GM12878 (cell line): ENCODE results near the gene RXFP4. TPM values are rescaled to one million over a fixed set of nuclear protein-coding genes. Genes with fewer than 3 reads are reported as not detected.

Experiments
- ATAC-seq: fragments of 200-7000 bp; cut with Tn5 transposase; 3 replicates; pipeline ENCODE4 v1.9.1; 2020; ENCODE audit warnings: mild to moderate bottlenecking, moderate library complexity
- BruUV-seq: library from RNA; stranded (reverse); fragments of 400-500 nt; replicated peaks from 2 replicates; lab custom pipeline; 2021; lab: Mats Ljungman, UMichigan
- CTCF ChIA-PET: fragments of 300-600 bp; sonication (Branson Sonifier 250); formaldehyde crosslinking; extraction: SDS; loops from one replicate; lab custom pipeline; 2021; ENCODE audit warnings: inconsistent platforms; lab: Yijun Ruan, JAX
- POLR2A ChIA-PET: fragments of 350-600 bp; formaldehyde crosslinking; extraction: SDS; loops from one replicate; lab custom pipeline; 2021; ENCODE audit warnings: inconsistent platforms; lab: Charles Lee
- RAD21 ChIA-PET: fragments of 300-600 bp; sonication (Branson Sonifier 250); formaldehyde crosslinking; loops from one replicate; lab custom pipeline; 2023; ENCODE audit warnings: antibody characterized with exemption; ENCODE audit not compliant: unreplicated experiment; lab: Charles Lee
- SMC1A ChIA-PET: fragments of 300-600 bp; sonication (Branson Sonifier 250); formaldehyde crosslinking; loops from one replicate; lab custom pipeline; 2023; ENCODE audit not compliant: unreplicated experiment, uncharacterized antibody; lab: Charles Lee
- DNase-seq: peaks from one replicate; pipeline ENCODE4 v3.0.0-alpha.2; 2011; ENCODE audit warnings: low read depth, low spot score
- FAIRE-seq: peaks from 3 replicates; lab custom pipeline; 2011; peaks lifted over from hg19 to GRCh38; lab: Jason Lieb, UNC
- H2AFZ ChIP-seq: 2 replicates; pipeline ENCODE4 v1.6.0; 2011; ENCODE audit warnings: low read depth, low read length, control low read depth; ENCODE audit not compliant: control insufficient read depth
- H3K27ac ChIP-seq: 2 replicates; pipeline ENCODE4 v1.5.1; 2011; ENCODE audit warnings: control low read depth; ENCODE audit not compliant: control insufficient read depth, insufficient read depth
- H3K27me3 ChIP-seq, 2 experiments: replicated peaks in 1 of 2; 2 replicates each; pipeline versions ENCODE4 v1.6.0 to v1.6.1; 2011; ENCODE audit warnings: low read length in 1 of 2; ENCODE audit not compliant: control insufficient read depth in 2 of 2, insufficient read depth in 2 of 2
- H3K36me3 ChIP-seq, 2 experiments: 2 replicates each; pipeline ENCODE4 v1.5.1; 2011; ENCODE audit warnings: low read length in 1 of 2; ENCODE audit not compliant: control insufficient read depth in 2 of 2, insufficient read depth in 2 of 2
- H3K4me1 ChIP-seq: 2 replicates; pipeline ENCODE4 v1.6.1; 2011; ENCODE audit warnings: mild to moderate bottlenecking, low read length, moderate library complexity, mixed read lengths; ENCODE audit not compliant: control insufficient read depth, insufficient read depth
- H3K4me2 ChIP-seq: 2 replicates; pipeline ENCODE4 v1.6.0; 2011; ENCODE audit warnings: control low read depth; ENCODE audit not compliant: control insufficient read depth, insufficient read depth
- H3K4me3 ChIP-seq: fragments of 200-600 bp; sonication (generic); 2 replicates; pipeline ENCODE4 v1.5.1; 2016
- H3K79me2 ChIP-seq: 2 replicates; pipeline ENCODE4 v1.6.0; 2011; ENCODE audit warnings: low read length; ENCODE audit not compliant: control insufficient read depth, insufficient read depth
- H3K9ac ChIP-seq: 2 replicates; pipeline ENCODE4 v1.8.0; 2011; ENCODE audit warnings: low read length, control low read depth, mixed read lengths; ENCODE audit not compliant: control insufficient read depth, insufficient read depth
- H3K9me3 ChIP-seq: replicated peaks from 3 replicates; pipeline ENCODE4 v1.5.1; 2011; ENCODE audit warnings: mild to moderate bottlenecking, low read length; ENCODE audit not compliant: control insufficient read depth, insufficient read depth
- H4K20me1 ChIP-seq: 2 replicates; pipeline ENCODE4 v1.6.0; 2011; ENCODE audit not compliant: control insufficient read depth, insufficient read depth
- ASH2L ChIP-seq: fragments of 300-600, 200-600 bp; sonication (generic); IDR thresholded peaks from 2 replicates; pipeline ENCODE4 v1.6.1; 2017; ENCODE audit warnings: low read depth, mild to moderate bottlenecking, borderline replicate concordance
- BCL11A ChIP-seq: IDR thresholded peaks from 2 replicates; pipeline ENCODE4 v1.6.1; 2011; ENCODE audit warnings: low read depth, low read length
- EGR1 ChIP-seq, 2 experiments: IDR thresholded peaks; 1 replicate in 1 of 2; 2 replicates in 1 of 2; pipeline ENCODE4 v1.6.1; 2011 to 2012; ENCODE audit warnings: low read depth in 2 of 2, low read length in 2 of 2, borderline replicate concordance in 1 of 2, mild to moderate bottlenecking in 1 of 2, moderate library complexity in 1 of 2
- FOS ChIP-seq: IDR thresholded peaks from 3 replicates; pipeline ENCODE4 v1.6.1; 2011; ENCODE audit warnings: borderline replicate concordance; ENCODE audit not compliant: insufficient read length; ENCODE audit errors: extremely low read depth
- IKZF1 ChIP-seq: fragments of 450-650 bp; conservative IDR thresholded peaks from 2 replicates; pipeline ENCODE4 v1.6.1; 2017; ENCODE audit warnings: antibody characterized with exemption, mild to moderate bottlenecking
- NR2C1 ChIP-seq: fragments of 450-650 bp; IDR thresholded peaks from 2 replicates; pipeline ENCODE4 v1.6.1; 2017; ENCODE audit warnings: antibody characterized with exemption, mild to moderate bottlenecking, moderate library complexity
- RAD51 ChIP-seq: fragments of 450-650 bp; IDR thresholded peaks from 2 replicates; pipeline ENCODE4 v1.6.1; 2016; ENCODE audit warnings: moderate library complexity, mild to moderate bottlenecking, inconsistent platforms
- RUNX3 ChIP-seq: IDR thresholded peaks from 2 replicates; pipeline ENCODE4 v1.6.1; 2012; ENCODE audit warnings: low read length, inconsistent platforms
- SPI1 ChIP-seq: IDR thresholded peaks from 2 replicates; pipeline ENCODE4 v1.6.1; 2011; ENCODE audit warnings: low read depth, mild to moderate bottlenecking, low read length, moderate library complexity, borderline replicate concordance; ENCODE audit not compliant: insufficient read depth
- WGBS: methylation state at CpG from one replicate; pipeline ENCODE4 v1.1.6; 2016; ENCODE audit warnings: low lambda C conversion rate; ENCODE audit not compliant: insufficient replicate concordance, insufficient coverage; ENCODE audit errors: missing lambda C conversion rate; 5-methylcytosine and 5-hydroxymethylcytosine counted together
- in situ Hi-C: fragments of 300-500 bp; cut with MboI; formaldehyde crosslinking; loops from 9 replicates; pipeline ENCODE4 v1.14.3; 2018; ENCODE audit warnings: mixed read lengths
- intact Hi-C: fragments of 100-400 bp; cut with micrococcal nuclease; formaldehyde crosslinking; loops from one replicate; pipeline ENCODE4 v1.14.2; 2022; ENCODE audit not compliant: unreplicated experiment
- polyA plus RNA-seq, 11 experiments: library from polyadenylated mRNA; depleted of rRNA in 4 of 11; unstranded in 6 of 11; stranded (reverse) in 5 of 11; fragments of >200 nt; fragmentation: Nextera tagmentation in 4 of 11; fragmentation: Illumina TruSeq in 1 of 11; extraction: Ambion mirVana in 4 of 11; extraction: Trizol in 1 of 11; gene quantifications; 1 replicate in 1 of 11; 2 replicates in 10 of 11; pipeline versions ENCODE4 v1.2.1 to v1.2.3, GENCODE V29; 2011 to 2016; ENCODE audit warnings: inconsistent platforms in 2 of 11, missing spikeins in 2 of 11, low read depth in 1 of 11
- total RNA-seq, 4 experiments: library from RNA; depleted of rRNA in 3 of 4; stranded (reverse); fragments of >200 nt in 3 of 4; fragmentation: Illumina TruSeq in 1 of 4; extraction: Trizol in 1 of 4; gene quantifications; 2 replicates each; pipeline versions ENCODE4 v1.2.1 to v1.2.3, GENCODE V29; 2013 to 2021
- TF ChIP-seq, protein P1 (sequence below): fragments of 450-650 bp; IDR thresholded peaks from 2 replicates; pipeline ENCODE4 v1.6.1; 2017; ENCODE audit warnings: antibody characterized with exemption, mild to moderate bottlenecking, moderate library complexity
- TF ChIP-seq, protein P2 (sequence below): fragments of 450-650 bp; formaldehyde crosslinking; IDR thresholded peaks from 2 replicates; pipeline ENCODE4 v1.5.0; 2022; ENCODE audit warnings: mild to moderate bottlenecking, missing genetic modification characterization
- TF ChIP-seq, protein P3 (sequence below): fragments of 450-650 bp; IDR thresholded peaks from 2 replicates; pipeline ENCODE4 v1.6.1; 2017; ENCODE audit warnings: low read depth, mild to moderate bottlenecking, moderate library complexity

The RXFP4 gene
- total and polyA plus RNA-seq, 10 of the 15 experiments (the other 5 are each of a cell fraction or from before 2014, with no cell fraction given): 0.10 to 0.40 (median 0.39) TPM; not detected in 7

DNA sequence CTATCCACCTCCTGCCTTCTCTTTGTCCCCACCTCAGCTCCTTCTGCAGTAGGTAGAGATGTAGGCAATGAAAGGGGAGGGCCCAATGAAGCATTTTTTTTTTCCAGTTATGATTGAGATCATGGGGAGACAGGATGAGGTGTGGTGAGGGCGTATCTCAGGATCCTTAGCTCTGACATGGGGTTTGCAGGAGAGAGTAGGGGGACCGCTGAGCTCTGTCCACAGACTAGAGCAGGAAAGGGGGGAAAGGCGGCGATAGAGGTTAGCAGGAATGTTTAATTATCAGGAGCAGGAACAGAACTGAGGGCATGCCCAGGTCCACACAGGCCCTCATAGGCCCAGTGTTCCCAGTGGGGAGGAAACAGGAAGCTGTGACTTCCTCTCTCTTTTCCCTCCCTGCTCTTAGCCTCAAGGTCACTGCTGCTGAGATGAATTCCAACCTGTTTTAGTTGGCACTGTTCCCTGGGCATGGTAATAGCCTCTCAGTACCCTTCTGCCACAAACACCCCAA is 901 bp upstream of the RXFP4 start:
- SMC1A ChIA-PET: interaction anchor here (0.9 to 5.7 kb wide), 7 partner anchors 9 to 125 kb away, joined by 4 to 229 read pairs (median 9); partner anchors contain the start of genes ARHGEF2 and SSR2
- Histone ChIP-seq H3K9me3 (no peaks in the 10 kb centered on the region), H3K4me2 (no peak overlapping the region; the same call in 1 of the 2 replicates), H4K20me1 (no peaks in the 10 kb centered on the region), H3K27ac (peak overlapping the region; percentile 49), H3K79me2 (no peaks in the 10 kb centered on the region), H3K4me3 (no peak overlapping the region), H2AFZ (peak overlapping the region; percentile 14), H3K27me3 (no peaks in the 10 kb centered on the region), H3K9ac (peak overlapping the region; percentile 33; the same call in 1 of the 2 replicates), H3K36me3 (no peaks in the 10 kb centered on the region; a peak in 3 of 4 replicates), H3K4me1 (peaks cover 53% of the 10 kb centered on the region)
- intact Hi-C loops: no loop called here
- RAD21 ChIA-PET: interaction anchor here (0.8 to 6.3 kb wide), 8 partner anchors 18 to 154 kb away, joined by 3 to 214 read pairs (median 5); partner anchors contain the start of genes ARHGEF2, SSR2 and SYT11
- TF ChIP-seq EGR1 (IDR thresholded peaks at IDR 0.05; ENCODE audit: borderline replicate concordance in 1 of 2, low read depth in 2 of 2, low read length in 2 of 2) (no peak), NR2C1 (no peak), IKZF1 (no peak; the same call in 1 of the 2 replicates), BCL11A (no peak), SPI1 (peak; percentile 55; the same call in 1 of the 2 replicates), RUNX3 (no peak), ASH2L (no peak), RAD51 (no peak), FOS (no peak)
- TF ChIP-seq, protein P1, sequence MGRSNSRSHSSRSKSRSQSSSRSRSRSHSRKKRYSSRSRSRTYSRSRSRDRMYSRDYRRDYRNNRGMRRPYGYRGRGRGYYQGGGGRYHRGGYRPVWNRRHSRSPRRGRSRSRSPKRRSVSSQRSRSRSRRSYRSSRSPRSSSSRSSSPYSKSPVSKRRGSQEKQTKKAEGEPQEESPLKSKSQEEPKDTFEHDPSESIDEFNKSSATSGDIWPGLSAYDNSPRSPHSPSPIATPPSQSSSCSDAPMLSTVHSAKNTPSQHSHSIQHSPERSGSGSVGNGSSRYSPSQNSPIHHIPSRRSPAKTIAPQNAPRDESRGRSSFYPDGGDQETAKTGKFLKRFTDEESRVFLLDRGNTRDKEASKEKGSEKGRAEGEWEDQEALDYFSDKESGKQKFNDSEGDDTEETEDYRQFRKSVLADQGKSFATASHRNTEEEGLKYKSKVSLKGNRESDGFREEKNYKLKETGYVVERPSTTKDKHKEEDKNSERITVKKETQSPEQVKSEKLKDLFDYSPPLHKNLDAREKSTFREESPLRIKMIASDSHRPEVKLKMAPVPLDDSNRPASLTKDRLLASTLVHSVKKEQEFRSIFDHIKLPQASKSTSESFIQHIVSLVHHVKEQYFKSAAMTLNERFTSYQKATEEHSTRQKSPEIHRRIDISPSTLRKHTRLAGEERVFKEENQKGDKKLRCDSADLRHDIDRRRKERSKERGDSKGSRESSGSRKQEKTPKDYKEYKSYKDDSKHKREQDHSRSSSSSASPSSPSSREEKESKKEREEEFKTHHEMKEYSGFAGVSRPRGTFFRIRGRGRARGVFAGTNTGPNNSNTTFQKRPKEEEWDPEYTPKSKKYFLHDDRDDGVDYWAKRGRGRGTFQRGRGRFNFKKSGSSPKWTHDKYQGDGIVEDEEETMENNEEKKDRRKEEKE: no peak
- TF ChIP-seq, protein P2, sequence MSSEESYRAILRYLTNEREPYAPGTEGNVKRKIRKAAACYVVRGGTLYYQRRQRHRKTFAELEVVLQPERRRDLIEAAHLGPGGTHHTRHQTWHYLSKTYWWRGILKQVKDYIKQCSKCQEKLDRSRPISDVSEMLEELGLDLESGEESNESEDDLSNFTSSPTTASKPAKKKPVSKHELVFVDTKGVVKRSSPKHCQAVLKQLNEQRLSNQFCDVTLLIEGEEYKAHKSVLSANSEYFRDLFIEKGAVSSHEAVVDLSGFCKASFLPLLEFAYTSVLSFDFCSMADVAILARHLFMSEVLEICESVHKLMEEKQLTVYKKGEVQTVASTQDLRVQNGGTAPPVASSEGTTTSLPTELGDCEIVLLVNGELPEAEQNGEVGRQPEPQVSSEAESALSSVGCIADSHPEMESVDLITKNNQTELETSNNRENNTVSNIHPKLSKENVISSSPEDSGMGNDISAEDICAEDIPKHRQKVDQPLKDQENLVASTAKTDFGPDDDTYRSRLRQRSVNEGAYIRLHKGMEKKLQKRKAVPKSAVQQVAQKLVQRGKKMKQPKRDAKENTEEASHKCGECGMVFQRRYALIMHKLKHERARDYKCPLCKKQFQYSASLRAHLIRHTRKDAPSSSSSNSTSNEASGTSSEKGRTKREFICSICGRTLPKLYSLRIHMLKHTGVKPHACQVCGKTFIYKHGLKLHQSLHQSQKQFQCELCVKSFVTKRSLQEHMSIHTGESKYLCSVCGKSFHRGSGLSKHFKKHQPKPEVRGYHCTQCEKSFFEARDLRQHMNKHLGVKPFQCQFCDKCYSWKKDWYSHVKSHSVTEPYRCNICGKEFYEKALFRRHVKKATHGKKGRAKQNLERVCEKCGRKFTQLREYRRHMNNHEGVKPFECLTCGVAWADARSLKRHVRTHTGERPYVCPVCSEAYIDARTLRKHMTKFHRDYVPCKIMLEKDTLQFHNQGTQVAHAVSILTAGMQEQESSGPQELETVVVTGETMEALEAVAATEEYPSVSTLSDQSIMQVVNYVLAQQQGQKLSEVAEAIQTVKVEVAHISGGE (CRISPR knock-in tag): no peak
- TF ChIP-seq, protein P3, sequence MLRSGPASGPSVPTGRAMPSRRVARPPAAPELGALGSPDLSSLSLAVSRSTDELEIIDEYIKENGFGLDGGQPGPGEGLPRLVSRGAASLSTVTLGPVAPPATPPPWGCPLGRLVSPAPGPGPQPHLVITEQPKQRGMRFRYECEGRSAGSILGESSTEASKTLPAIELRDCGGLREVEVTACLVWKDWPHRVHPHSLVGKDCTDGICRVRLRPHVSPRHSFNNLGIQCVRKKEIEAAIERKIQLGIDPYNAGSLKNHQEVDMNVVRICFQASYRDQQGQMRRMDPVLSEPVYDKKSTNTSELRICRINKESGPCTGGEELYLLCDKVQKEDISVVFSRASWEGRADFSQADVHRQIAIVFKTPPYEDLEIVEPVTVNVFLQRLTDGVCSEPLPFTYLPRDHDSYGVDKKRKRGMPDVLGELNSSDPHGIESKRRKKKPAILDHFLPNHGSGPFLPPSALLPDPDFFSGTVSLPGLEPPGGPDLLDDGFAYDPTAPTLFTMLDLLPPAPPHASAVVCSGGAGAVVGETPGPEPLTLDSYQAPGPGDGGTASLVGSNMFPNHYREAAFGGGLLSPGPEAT: peak; percentile 12; the same call in 1 of the 2 replicates
- CTCF ChIA-PET: interaction anchor here (0.7 to 5.7 kb wide), 7 partner anchors 31 to 563 kb away, joined by 3 to 227 read pairs (median 3); partner anchors contain the start of gene ARHGEF2
- FAIRE-seq (no peak), DNase-seq (no peak), ATAC-seq (peak; percentile 1)
- POLR2A ChIA-PET: interaction anchor here (0.6 to 10.8 kb wide), 5 partner anchors 20 to 161 kb away, joined by 3 to 273 read pairs (median 3); partner anchors contain the start of genes ARHGEF2 and SYT11
- TSS peak; percentile 6 for BruUV-seq
- in situ Hi-C loops: no loop called here
- WGBS: 83% methylated on average over 4 of the region's 4 CpGs
